Pancreas (tissue), 10 donors: ENCODE data around the gene MT1F. TPM values are rescaled to one million over a fixed set of nuclear protein-coding genes. Genes with fewer than 3 reads are reported as not detected.

Experiments used
- ATAC-seq, 4 donors: fragments of 200-7000 bp; cut with Tn5 transposase; one replicate each; pipeline versions ENCODE4 v1.8.0 to v1.9.1; 2020; ENCODE audit warnings: mild to moderate bottlenecking in 4 of 4, moderate library complexity in 4 of 4
- DNase-seq, 6 donors: peaks; one replicate each; pipeline ENCODE4 v3.0.0-alpha.2; 2020
- FAIRE-seq: peaks from 2 replicates; lab custom pipeline; 2012; peaks lifted over from hg19 to GRCh38; lab: Jason Lieb, UNC
- H3K27ac ChIP-seq, 4 donors: fragments of 200-600 bp; sonication (generic); 1 replicate in 3 of 4; 2 replicates in 1 of 4; pipeline versions ENCODE4 v1.5.0 to v1.8.0; 2020
- H3K27me3 ChIP-seq, 4 donors: fragments of 200-600 bp; one replicate each; pipeline ENCODE4 v1.8.0; 2021
- H3K36me3 ChIP-seq, 3 donors: fragments of 200-600 bp; sonication (generic) in 1 of 3; one replicate each; pipeline versions ENCODE4 v1.5.0 to v1.8.0; 2020 to 2021
- H3K4me1 ChIP-seq, 3 donors: fragments of 200-600 bp; one replicate each; pipeline ENCODE4 v1.8.0; 2021
- H3K4me3 ChIP-seq, 4 donors: fragments of 200-600 bp; sonication (generic) in 2 of 4; one replicate each; pipeline versions ENCODE4 v1.5.0 to v1.8.0; 2020 to 2021
- H3K9me3 ChIP-seq, 4 donors: fragments of 200-600 bp; one replicate each; pipeline ENCODE4 v1.8.0; 2021
- CTCF ChIP-seq, 4 donors: fragments of 200-600 bp; sonication (generic) in 3 of 4; IDR thresholded peaks; one replicate each; pipeline versions ENCODE4 v1.5.0 to v1.8.0; 2021; ENCODE audit warnings: antibody characterized with exemption in 4 of 4
- WGBS, 2 donors: extraction: QIAGEN DNeasy Blood & Tissue Kit; methylation state at CpG; one replicate each; pipeline ENCODE4 v1.1.7; 2013; 5-methylcytosine and 5-hydroxymethylcytosine counted together
- intact Hi-C, 3 donors: fragments of 100-400 bp; cut with DNase I; formaldehyde crosslinking; loops; one replicate each; pipeline versions ENCODE4 v1.11.1 to v1.14.2; 2022
- polyA plus RNA-seq, 2 donors: library from polyadenylated mRNA; stranded (reverse); fragments of 200-250 nt; gene quantifications; one replicate each; pipeline ENCODE4 v1.2.3, GENCODE V29; 2013
- total RNA-seq, 6 donors: library from RNA; stranded (reverse); fragmentation: NEBNext Ultra II Directional in 4 of 6; extraction: Animal tissue kit (Norgen Biotek cat#: 25700) in 4 of 6; gene quantifications; one replicate each; pipeline versions ENCODE4 v1.2.1 to v1.2.4, GENCODE V29; 2021 to 2023
- donor health status: healthy with polysubstance abuse.
- donor health status: DM: no; HTN: no; CAD: no; lungs with moderate emphysema.
- donor health status: DM: no; HTN: no; CAD: no.
- donor health status: control.
- donor health status: control.
- donor health status: Bipolar disorder and iron deficiency.
- donor health status: DM: yes; HTN: yes; CAD: no.
- donor health status: DM: no; HTN: no; CAD: no.
- donor health status: DM: no; HTN: no; CAD: no.
- donor health status: DM: yes; HTN: yes; CAD: no.

Gene MT1F
- total and polyA plus RNA-seq, 8 donors, result 29.1 to 201 (median 48.3) TPM

GRCh38 chr16:56647641-56648431 is 9.9 kb upstream of the MT1F start:
- no peak for DNase-seq
- H3K36me3 ChIP-seq, result no peaks in the 10 kb centered on the region
- 64 to 69% methylated on average over 33 of the region's 33 CpGs for WGBS, 2 donors
- FAIRE-seq, result no peak
- H3K4me1 ChIP-seq, result peaks cover 0 to 7% (median 5%) of the 10 kb centered on the region in 3 donors
- intact Hi-C loops, result no loop called here
- no peak overlapping the region for H3K27ac ChIP-seq
- no peaks in the 10 kb centered on the region for H3K9me3 ChIP-seq
- no peak for ATAC-seq
- no peaks in the 10 kb centered on the region for H3K27me3 ChIP-seq
- TF ChIP-seq CTCF (IDR thresholded peaks at IDR 0.05), result no peak
- H3K4me3 ChIP-seq, result no peak overlapping the region

- H3K4me3 ChIP-seq, result no peak overlapping the region
- no peak overlapping the region for H3K27ac ChIP-seq
- H3K4me1 ChIP-seq, result no peaks in the 10 kb centered on the region
- FAIRE-seq (no peak), DNase-seq (no peak), ATAC-seq (no peak)
- no peaks in the 10 kb centered on the region for H3K36me3 ChIP-seq
- WGBS, 2 donors, result 93 to 100% methylated on average over 2 of the region's 2 CpGs
- H3K9me3 ChIP-seq, result no peaks in the 10 kb centered on the region
- no peak for TF ChIP-seq CTCF (IDR thresholded peaks at IDR 0.05)
- intact Hi-C loops, result no loop called here
- no peaks in the 10 kb centered on the region for H3K27me3 ChIP-seq
Measured at GRCh38 chr16:56649271-56649670, 8.5 kb upstream of the MT1F start.

- Histone ChIP-seq H3K4me3 (no peak overlapping the region), H3K4me1 (no peaks in the 10 kb centered on the region), H3K36me3 (no peaks in the 10 kb centered on the region), H3K9me3 (no peaks in the 10 kb centered on the region), H3K27me3 (no peaks in the 10 kb centered on the region), H3K27ac (no peak overlapping the region)
- no peak for FAIRE-seq
- no peak for TF ChIP-seq CTCF (IDR thresholded peaks at IDR 0.05)
- ATAC-seq, result no peak
- no peak for DNase-seq
- intact Hi-C loops, result no loop called here
- WGBS, 2 donors, result 76 to 80% methylated on average over 3 of the region's 3 CpGs
Measured at GRCh38 chr16:56649820-56650219, 7.9 kb upstream of the MT1F start.

- no peak for FAIRE-seq
- WGBS, 2 donors, result 63 to 75% methylated on average over 7 of the region's 7 CpGs
- intact Hi-C loops, result no loop called here
Measured at GRCh38 chr16:56651586-56651985, 6.2 kb upstream of the MT1F start, which contains the start of gene MT1B. MT1B (plus strand) TSS chr16:56651886; CDS start chr16:56651954, 68 bp downstream.

More at GRCh38 chr16:56651586-56651985, 6.2 kb upstream of the MT1F start, which contains the start of gene MT1B:
- Histone ChIP-seq H3K9me3 (no peaks in the 10 kb centered on the region), H3K27me3 (no peaks in the 10 kb centered on the region), H3K4me3 (no peak within 1 kb of the TSS), H3K36me3 (no peaks in the 10 kb centered on the region), H3K27ac (no peak within 1 kb of the TSS), H3K4me1 (no peaks in the 10 kb centered on the region)
- DNase-seq (no peak), ATAC-seq (no peak)
- TF ChIP-seq CTCF (IDR thresholded peaks at IDR 0.05), result no peak
